Mesendoderm (in vitro differentiated cells): ENCODE results near the gene MGAT2.
"Not testable (repeated sequence)": the region's sequence is repeated elsewhere in the genome, so short reads cannot be mapped to it uniquely, and the experiment has no call there.

Source experiments
- DNase-seq: peaks from one replicate; pipeline ENCODE4 v3.0.0; 2013
- H2AK5ac ChIP-seq: 2 replicates; pipeline ENCODE4 v1.6.1; 2013; ENCODE audit warnings: low read length, inconsistent platforms
- H2BK120ac ChIP-seq: 2 replicates; pipeline ENCODE4 v1.6.1; 2013; ENCODE audit warnings: low read depth, mild to moderate bottlenecking, low read length, moderate library complexity, mixed read lengths
- H2BK15ac ChIP-seq: replicated peaks from 2 replicates; pipeline ENCODE4 v1.6.1; 2013; ENCODE audit warnings: low read depth, mild to moderate bottlenecking, moderate library complexity
- H2BK5ac ChIP-seq: 2 replicates; pipeline ENCODE4 v1.6.1; 2013; ENCODE audit warnings: low read length, inconsistent platforms
- H3K18ac ChIP-seq: 2 replicates; pipeline ENCODE4 v1.6.1; 2013; ENCODE audit warnings: mild to moderate bottlenecking, low read length, mixed read lengths
- H3K23ac ChIP-seq: one replicate; pipeline ENCODE4 v1.6.1; 2013; ENCODE audit warnings: low read length
- H3K27ac ChIP-seq: 2 replicates; pipeline ENCODE4 v1.5.1; 2013; ENCODE audit warnings: low read depth, mild to moderate bottlenecking, inconsistent platforms, low read length, moderate library complexity
- H3K27me3 ChIP-seq: 2 replicates; pipeline ENCODE4 v1.6.1; 2013; ENCODE audit warnings: low read length, control low read depth, mild to moderate bottlenecking, inconsistent platforms; ENCODE audit not compliant: insufficient read depth, poor library complexity
- H3K36me3 ChIP-seq: 2 replicates; pipeline ENCODE4 v1.6.1; 2013; ENCODE audit warnings: low read length, inconsistent platforms; ENCODE audit not compliant: control insufficient read depth, insufficient read depth
- H3K4ac ChIP-seq: one replicate; pipeline ENCODE4 v1.6.1; 2013; ENCODE audit warnings: low read depth, mild to moderate bottlenecking, low read length, moderate library complexity
- H3K4me1 ChIP-seq: 2 replicates; pipeline ENCODE4 v1.6.1; 2013; ENCODE audit warnings: low read depth, low read length, inconsistent platforms; ENCODE audit not compliant: control insufficient read depth
- H3K4me2 ChIP-seq: 2 replicates; pipeline ENCODE4 v1.6.1; 2013; ENCODE audit warnings: low read length
- H3K4me3 ChIP-seq: 2 replicates; pipeline ENCODE4 v1.5.1; 2013; ENCODE audit warnings: mild to moderate bottlenecking, low read length
- H3K56ac ChIP-seq: one replicate; pipeline ENCODE4 v1.6.1; 2013; ENCODE audit warnings: low read length
- H3K79me1 ChIP-seq: 2 replicates; pipeline ENCODE4 v1.6.1; 2013; ENCODE audit warnings: low read length, inconsistent platforms
- H3K79me2 ChIP-seq: 2 replicates; pipeline ENCODE4 v1.6.1; 2013; ENCODE audit warnings: mild to moderate bottlenecking, low read length; ENCODE audit not compliant: control insufficient read depth, insufficient read depth
- H3K9ac ChIP-seq: 2 replicates; pipeline ENCODE4 v1.6.1; 2013; ENCODE audit warnings: low read length, inconsistent platforms
- H4K5ac ChIP-seq: one replicate; pipeline ENCODE4 v1.6.1; 2013; ENCODE audit warnings: low read length
- H4K8ac ChIP-seq: one replicate; pipeline ENCODE4 v1.6.1; 2013; ENCODE audit warnings: low read depth, mild to moderate bottlenecking, control low read depth, low read length, moderate library complexity
- WGBS: extraction: QIAGEN DNeasy Blood & Tissue Kit; methylation state at CpG from one replicate; pipeline ENCODE4 v1.1.7; 2013; ENCODE audit warnings: low lambda C conversion rate, missing lambda C conversion rate; ENCODE audit not compliant: insufficient coverage; ENCODE audit errors: extremely low coverage; 5-methylcytosine and 5-hydroxymethylcytosine counted together

MGAT2 gene

DNA sequence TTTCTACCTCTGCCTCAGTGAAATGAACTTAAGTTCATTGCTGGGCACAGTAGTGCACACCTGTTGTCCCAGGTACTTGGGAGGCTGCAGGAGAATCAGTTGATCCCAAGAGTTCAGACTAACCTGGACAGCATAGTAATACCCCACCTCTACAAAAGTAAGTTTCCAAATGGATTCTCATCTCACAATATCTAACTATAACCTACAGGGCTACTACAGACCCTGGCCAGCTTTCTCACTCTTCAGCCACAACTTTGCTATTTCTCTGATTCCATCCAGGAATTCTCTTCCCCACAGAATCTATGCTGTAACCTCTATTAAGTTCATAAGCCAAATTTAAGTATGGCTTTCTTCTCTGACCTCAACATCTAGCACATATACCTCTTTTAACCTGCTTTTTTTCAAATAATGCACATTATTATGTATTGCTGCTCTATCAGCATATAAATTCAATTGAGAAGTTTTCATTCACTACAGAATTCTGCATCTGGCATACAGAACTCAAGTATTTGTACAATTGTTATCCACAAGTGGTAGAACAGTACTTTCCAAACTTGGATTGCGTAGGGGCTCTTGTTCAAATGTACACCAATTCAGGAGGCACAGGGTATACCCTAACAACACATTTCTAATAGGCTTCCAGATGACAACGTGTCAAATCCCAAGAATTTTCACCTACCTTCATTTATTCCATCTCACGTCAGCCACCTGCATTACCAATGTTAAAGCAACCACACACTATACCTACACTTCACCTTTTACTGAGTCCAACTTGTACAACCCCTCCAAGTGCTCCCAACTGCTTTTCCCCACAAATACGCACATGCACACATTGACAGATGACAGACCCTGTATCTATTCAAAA is 38.3 kb upstream of the MGAT2 start:
- no peak overlapping the region for H2BK5ac ChIP-seq
- no peak overlapping the region for H3K18ac ChIP-seq
- H2AK5ac ChIP-seq, result no peak overlapping the region
- peaks cover 16% of the 10 kb centered on the region for H3K79me1 ChIP-seq
- no peak overlapping the region for H3K4ac ChIP-seq
- peak overlapping the region; percentile 18 for H3K56ac ChIP-seq
- H2BK15ac ChIP-seq, result no peak overlapping the region
- no peak overlapping the region for H2BK120ac ChIP-seq
- DNase-seq, result no peak
- H3K36me3 ChIP-seq, result peaks cover 7% of the 10 kb centered on the region
- H3K4me1 ChIP-seq, result no peaks in the 10 kb centered on the region
- no peak overlapping the region for H3K27ac ChIP-seq
- H3K4me3 ChIP-seq, result no peak overlapping the region
- WGBS, result 100% methylated on average over 1 of the region's 4 CpGs
- no peak overlapping the region for H3K23ac ChIP-seq
- H4K5ac ChIP-seq, result peak overlapping the region; percentile 68
- peaks cover 55% of the 10 kb centered on the region for H3K79me2 ChIP-seq
- H3K27me3 ChIP-seq, result no peaks in the 10 kb centered on the region
- H3K9ac ChIP-seq, result peak overlapping the region; percentile 42
- no peak overlapping the region for H4K8ac ChIP-seq
- H3K4me2 ChIP-seq, result peak overlapping the region; percentile 8

DNA sequence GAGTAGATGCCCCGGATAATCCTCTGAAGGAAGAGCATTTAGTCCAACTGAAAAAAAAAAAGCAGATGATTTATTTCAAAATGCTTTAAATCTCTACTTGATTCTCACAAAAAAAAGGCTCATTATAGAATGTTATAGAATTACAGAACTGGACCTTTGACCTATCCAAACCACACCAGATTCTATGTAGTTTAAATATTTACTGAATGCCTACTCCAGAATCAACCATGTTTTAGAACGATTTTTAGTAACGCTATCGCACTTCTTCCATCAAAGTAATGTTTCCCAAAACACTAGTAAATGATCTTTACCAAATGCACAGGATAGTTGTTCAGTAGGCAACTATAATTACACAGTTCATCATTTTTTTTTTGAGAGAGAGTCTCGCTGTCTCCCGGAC is 37.0 kb upstream of the MGAT2 start:
- Histone ChIP-seq H3K79me1 (peaks cover 16% of the 10 kb centered on the region), H4K8ac (no peak overlapping the region), H2BK5ac (no peak overlapping the region), H3K79me2 (peaks cover 55% of the 10 kb centered on the region), H2BK15ac (no peak overlapping the region), H3K18ac (no peak overlapping the region), H2AK5ac (no peak overlapping the region), H3K4me3 (no peak overlapping the region), H2BK120ac (no peak overlapping the region), H3K23ac (no peak overlapping the region), H3K4me2 (peak overlapping the region; percentile 83), H3K56ac (peak overlapping the region; percentile 89), H3K9ac (peak overlapping the region; percentile 100), H3K36me3 (peaks cover 6% of the 10 kb centered on the region), H4K5ac (no peak overlapping the region), H3K4ac (no peak overlapping the region), H3K27me3 (no peaks in the 10 kb centered on the region), H3K27ac (no peak overlapping the region), H3K4me1 (no peaks in the 10 kb centered on the region)
- no CpG with 5 or more reads among the region's 6 CpGs for WGBS
- no peak for DNase-seq

DNA sequence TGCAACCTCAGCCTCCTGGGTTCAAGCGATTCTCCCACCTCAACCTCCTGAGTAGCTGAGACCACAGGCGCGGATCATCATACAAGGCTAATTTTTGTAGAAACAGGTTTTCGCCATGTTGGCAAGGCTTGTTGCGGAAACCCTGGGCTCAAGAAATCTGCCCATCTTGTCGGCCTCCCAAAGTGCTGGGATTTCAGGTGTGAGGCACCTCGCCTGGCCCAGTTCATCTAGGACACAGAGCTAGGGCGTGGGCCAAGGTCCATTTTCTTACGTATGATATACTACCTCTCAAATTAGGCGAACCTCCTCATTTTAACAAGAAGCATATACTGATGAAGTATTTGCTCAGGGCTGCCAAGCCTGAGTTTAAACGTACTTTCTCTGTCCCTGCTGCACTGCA is 36.5 kb upstream of the MGAT2 start:
- Histone ChIP-seq H3K27ac (no peak overlapping the region), H2AK5ac (no peak overlapping the region), H3K4ac (no peak overlapping the region), H4K8ac (no peak overlapping the region), H3K4me1 (no peaks in the 10 kb centered on the region), H2BK120ac (no peak overlapping the region), H3K36me3 (peaks cover 6% of the 10 kb centered on the region), H2BK15ac (no peak overlapping the region), H2BK5ac (no peak overlapping the region), H3K18ac (no peak overlapping the region), H3K4me2 (peak overlapping the region; percentile 83), H3K56ac (peak overlapping the region; percentile 89), H3K27me3 (no peaks in the 10 kb centered on the region), H3K4me3 (peak overlapping the region; percentile 50), H3K79me2 (peaks cover 55% of the 10 kb centered on the region), H3K23ac (no peak overlapping the region), H4K5ac (no peak overlapping the region), H3K79me1 (peaks cover 14% of the 10 kb centered on the region), H3K9ac (peak overlapping the region; percentile 100)
- DNase-seq, result no peak
- no CpG with 5 or more reads among the region's 11 CpGs for WGBS

DNA sequence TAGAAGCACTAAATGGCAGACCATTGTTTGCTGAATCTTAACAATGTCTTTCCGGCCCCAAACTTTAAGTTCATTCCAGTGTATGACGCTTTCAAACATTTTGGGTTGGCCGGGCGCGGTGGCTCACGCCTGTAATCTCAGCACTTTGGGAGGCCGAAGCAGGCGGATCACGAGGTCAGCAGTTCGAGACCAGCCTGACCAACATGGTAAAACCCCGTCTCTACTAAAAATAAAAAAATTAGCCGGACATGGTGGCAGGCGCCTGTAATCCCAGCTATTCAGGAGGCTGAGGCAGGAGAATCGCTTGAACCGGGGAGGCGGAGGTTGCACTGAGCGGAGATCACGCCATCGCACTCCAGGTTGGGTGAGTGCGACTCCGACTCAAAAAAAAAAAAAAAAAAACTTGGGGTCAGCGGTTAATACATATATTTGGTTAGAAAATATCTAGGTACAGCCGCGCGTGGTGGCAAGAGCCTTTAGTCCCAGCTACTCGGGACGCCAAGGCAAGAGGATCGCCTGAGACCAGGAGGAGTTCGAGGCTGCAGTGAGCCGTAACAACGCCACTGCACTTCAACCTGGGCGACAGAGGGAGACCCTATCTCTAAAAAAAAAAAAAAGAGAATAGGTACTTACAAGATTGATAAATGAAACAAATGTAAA is 35.5 kb upstream of the MGAT2 start:
- WGBS, result no CpG with 5 or more reads among the region's 32 CpGs
- not testable (repeated sequence) for H3K27ac ChIP-seq

DNA sequence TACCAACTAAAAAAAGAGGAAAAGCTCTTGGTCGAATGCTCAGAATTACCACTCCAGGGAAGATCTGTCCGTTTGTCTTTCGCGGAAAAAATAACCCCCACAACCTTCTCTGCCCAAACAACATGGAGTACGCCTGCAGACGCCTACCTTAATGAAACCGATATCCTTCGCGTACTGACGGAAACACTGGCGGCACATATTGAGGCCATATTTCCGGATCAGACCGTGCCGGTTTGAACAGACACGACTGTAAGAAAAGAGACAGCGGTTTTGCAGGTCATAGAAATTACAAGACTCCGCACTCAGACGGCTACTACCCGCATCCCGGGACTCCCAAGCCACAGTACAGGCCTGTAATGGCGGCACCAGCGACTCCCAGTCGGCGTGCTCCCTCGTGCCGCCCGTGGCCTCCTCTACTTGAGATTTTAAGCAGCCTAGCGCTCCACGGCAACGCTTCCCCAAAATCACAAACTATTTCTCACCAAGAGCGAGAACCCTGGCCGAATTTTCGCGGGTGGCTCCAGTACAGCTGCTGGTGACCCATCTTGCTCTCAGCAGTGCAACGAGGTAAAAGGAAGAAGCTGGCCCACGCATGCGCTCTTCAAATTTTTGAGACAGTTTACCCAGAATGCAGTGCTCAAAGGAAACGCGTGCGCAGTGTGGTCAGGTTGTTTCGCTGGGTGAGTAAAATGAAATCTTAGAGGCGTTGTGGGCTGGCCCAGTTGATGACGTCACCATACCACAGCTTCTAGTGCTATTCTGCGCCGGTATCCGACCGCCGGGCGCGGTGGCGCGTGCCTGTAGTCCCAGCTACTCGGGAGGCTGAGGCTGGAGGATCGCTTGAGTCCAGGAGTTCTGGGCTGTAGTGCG is 34.6 kb upstream of the MGAT2 start, which contains the start of gene RPS29:
Gene RPS29, minus strand, starts transcription at position 578 of the 870 bp plus-strand sequence. Its CDS starts 34 bp downstream, at position 544.
- no peak within 1 kb of the TSS for H2BK15ac ChIP-seq
- H3K4me1 ChIP-seq, result no peaks in the 10 kb centered on the region
- H2BK120ac ChIP-seq, result no peak within 1 kb of the TSS
- H3K9ac ChIP-seq, result peak within 1 kb of the TSS; percentile 100
- peak within 1 kb of the TSS; percentile 100 for H3K4me3 ChIP-seq
- H3K27ac ChIP-seq, result peak within 1 kb of the TSS; percentile 68
- peak within 1 kb of the TSS; percentile 99 for H3K56ac ChIP-seq
- H4K5ac ChIP-seq, result no peak within 1 kb of the TSS
- peak within 1 kb of the TSS; percentile 97 for H2AK5ac ChIP-seq
- peak within 1 kb of the TSS; percentile 80 for H3K23ac ChIP-seq
- no peaks in the 10 kb centered on the region for H3K27me3 ChIP-seq
- H2BK5ac ChIP-seq, result peak within 1 kb of the TSS; percentile 78
- H3K36me3 ChIP-seq, result peaks cover 6% of the 10 kb centered on the region
- peak within 1 kb of the TSS; percentile 57 for H4K8ac ChIP-seq
- peak within 1 kb of the TSS; percentile 44 for H3K4me2 ChIP-seq
- peaks cover 46% of the 10 kb centered on the region for H3K79me2 ChIP-seq
- peaks cover 9% of the 10 kb centered on the region for H3K79me1 ChIP-seq
- peak within 1 kb of the TSS; percentile 64 for H3K4ac ChIP-seq
- no CpG with 5 or more reads among the region's 55 CpGs for WGBS
- DNase-seq, result peak; percentile 100
- peak within 1 kb of the TSS; percentile 72 for H3K18ac ChIP-seq

More for the DNA sequence above, 35.5 kb upstream of the MGAT2 start:
- not testable (repeated sequence) for H3K27me3 ChIP-seq, H4K5ac ChIP-seq, H3K4ac ChIP-seq, H2BK5ac ChIP-seq, H3K36me3 ChIP-seq, H2BK15ac ChIP-seq, H3K4me1 ChIP-seq, H2BK120ac ChIP-seq, H4K8ac ChIP-seq, H2AK5ac ChIP-seq, H3K23ac ChIP-seq, H3K18ac ChIP-seq
- Histone ChIP-seq H3K9ac (peak overlapping the region; percentile 100), H3K79me1 (peaks cover 11% of the 10 kb centered on the region), H3K56ac (peak overlapping the region; percentile 99), H3K79me2 (peaks cover 49% of the 10 kb centered on the region), H3K4me3 (peak overlapping the region; percentile 100), H3K4me2 (peak overlapping the region; percentile 31)
- peak; percentile 37 for DNase-seq
